HG03342 (cell line): ENCODE data around the gene LACTB.

Experiments used
- ATAC-seq: cut with Tn5 transposase; IDR thresholded peaks from one replicate; pipeline ENCODE4 v1.9.1; 2021; ENCODE audit warnings: mild to moderate bottlenecking, moderate library complexity; ENCODE audit not compliant: unreplicated experiment

LACTB gene

GRCh38 chr15:63121382-63122001 lies at the start of gene LACTB:
LACTB (plus strand) TSS chr15:63121861; CDS start chr15:63121872, 11 bp downstream.
- peak; percentile 75 for ATAC-seq

GRCh38 chr15:63072023-63072650 lies 49.5 kb upstream of the LACTB start:
- ATAC-seq = no peak

GRCh38 chr15:63072809-63073277 lies 48.8 kb upstream of the LACTB start:
- no peak for ATAC-seq

- no peak for ATAC-seq
Observed at GRCh38 chr15:63073497-63074172, 48.0 kb upstream of the LACTB start.

- ATAC-seq = no peak
Observed at GRCh38 chr15:63075015-63075983, 46.4 kb upstream of the LACTB start.

GRCh38 chr15:63075984-63076713 lies 45.5 kb upstream of the LACTB start:
- ATAC-seq = no peak

GRCh38 chr15:63076714-63077046 lies 45.0 kb upstream of the LACTB start:
- ATAC-seq = no peak

GRCh38 chr15:63077952-63078351 lies 43.7 kb upstream of the LACTB start:
- no peak for ATAC-seq

- no peak for ATAC-seq
Observed at GRCh38 chr15:63079947-63080626, 41.6 kb upstream of the LACTB start.

GRCh38 chr15:63080634-63081250 lies 40.9 kb upstream of the LACTB start:
- no peak for ATAC-seq

- no peak for ATAC-seq
Observed at GRCh38 chr15:63082366-63082765, 39.3 kb upstream of the LACTB start.

- no peak for ATAC-seq
Observed at GRCh38 chr15:63083044-63083443, 38.6 kb upstream of the LACTB start.

- no peak for ATAC-seq
Observed at GRCh38 chr15:63083541-63083940, 38.1 kb upstream of the LACTB start.

GRCh38 chr15:63084806-63085205 lies 36.9 kb upstream of the LACTB start:
- no peak for ATAC-seq

GRCh38 chr15:63085289-63085688 lies 36.4 kb upstream of the LACTB start:
- no peak for ATAC-seq

GRCh38 chr15:63086271-63086670 lies 35.4 kb upstream of the LACTB start:
- ATAC-seq = no peak

- ATAC-seq = no peak
Observed at GRCh38 chr15:63086947-63087346, 34.7 kb upstream of the LACTB start.

- no peak for ATAC-seq
Observed at GRCh38 chr15:63088533-63089245, 33.0 kb upstream of the LACTB start.
